ENCODE data around the gene NANOS1.

The NANOS1 gene

DNA sequence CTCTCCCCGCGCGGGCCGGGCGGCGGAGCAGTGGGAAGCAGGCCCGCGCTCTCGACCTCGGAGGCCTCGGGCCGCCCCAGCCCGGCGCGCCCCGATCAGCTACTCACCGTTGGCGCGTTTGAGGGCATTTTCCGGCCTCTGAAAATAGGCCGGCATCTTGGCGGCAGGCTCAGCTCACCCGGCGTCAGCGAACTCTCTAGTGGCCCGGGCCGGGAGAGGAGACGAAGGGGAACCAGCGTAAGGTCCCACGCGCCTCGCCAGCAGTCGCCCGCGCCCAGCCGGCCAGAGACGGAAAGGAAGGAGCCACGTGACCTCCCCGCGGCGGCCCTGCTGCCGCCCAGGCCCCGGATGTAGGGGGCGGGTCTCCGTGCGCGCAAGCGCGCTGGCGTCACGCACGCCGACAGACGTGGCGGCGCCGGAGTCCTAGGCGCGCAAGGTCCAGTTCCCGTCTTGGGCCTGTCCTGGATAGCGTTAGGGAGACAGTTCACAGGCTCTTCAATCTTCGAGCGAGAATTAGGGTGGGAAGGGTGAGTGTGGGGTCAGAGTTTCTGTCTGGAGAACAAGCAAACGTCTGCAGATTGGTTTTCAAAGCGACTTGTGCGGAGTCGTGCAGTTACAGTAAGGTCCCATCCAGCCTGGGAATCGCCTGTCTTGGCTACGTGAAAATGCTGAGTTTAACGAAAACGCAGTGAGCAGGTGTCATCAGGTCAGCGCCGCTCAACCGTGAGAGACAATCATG is 51.2 kb downstream of the NANOS1 start, which contains the start of gene EIF3A:
Gene EIF3A (minus strand): TSS at position 297 of the 739 bp plus-strand sequence. CDS start 141 bp downstream, at position 156.
- TF ChIP-seq, protein P1, sequence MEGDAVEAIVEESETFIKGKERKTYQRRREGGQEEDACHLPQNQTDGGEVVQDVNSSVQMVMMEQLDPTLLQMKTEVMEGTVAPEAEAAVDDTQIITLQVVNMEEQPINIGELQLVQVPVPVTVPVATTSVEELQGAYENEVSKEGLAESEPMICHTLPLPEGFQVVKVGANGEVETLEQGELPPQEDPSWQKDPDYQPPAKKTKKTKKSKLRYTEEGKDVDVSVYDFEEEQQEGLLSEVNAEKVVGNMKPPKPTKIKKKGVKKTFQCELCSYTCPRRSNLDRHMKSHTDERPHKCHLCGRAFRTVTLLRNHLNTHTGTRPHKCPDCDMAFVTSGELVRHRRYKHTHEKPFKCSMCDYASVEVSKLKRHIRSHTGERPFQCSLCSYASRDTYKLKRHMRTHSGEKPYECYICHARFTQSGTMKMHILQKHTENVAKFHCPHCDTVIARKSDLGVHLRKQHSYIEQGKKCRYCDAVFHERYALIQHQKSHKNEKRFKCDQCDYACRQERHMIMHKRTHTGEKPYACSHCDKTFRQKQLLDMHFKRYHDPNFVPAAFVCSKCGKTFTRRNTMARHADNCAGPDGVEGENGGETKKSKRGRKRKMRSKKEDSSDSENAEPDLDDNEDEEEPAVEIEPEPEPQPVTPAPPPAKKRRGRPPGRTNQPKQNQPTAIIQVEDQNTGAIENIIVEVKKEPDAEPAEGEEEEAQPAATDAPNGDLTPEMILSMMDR (conservative IDR thresholded peaks at IDR 0.05; ENCODE audit: low read depth), result no peak
- peak within 1 kb of the TSS; percentile 90 for H3K27ac ChIP-seq
- CTCF ChIA-PET, result interaction anchor here (0.6 kb wide), 1 partner anchor 129 kb away, joined by 3 read pairs; no protein-coding TSS in a partner anchor
- POLR2A ChIA-PET (ENCODE audit: low non-redundant PET), result interaction anchor here (0.6 to 0.7 kb wide), 2 partner anchors 74 to 236 kb away, joined by 3 read pairs; no protein-coding TSS in a partner anchor
- peak; percentile 92 for DNase-seq (ENCODE audit: low spot score)

Measured in RWPE1 (cell line).